Esophagus squamous epithelium (tissue), 5 donors: ENCODE results near the gene HECTD1. TPM values are rescaled to one million over a fixed set of nuclear protein-coding genes. Genes with fewer than 3 reads are reported as not detected.

Experiments
- DNase-seq: peaks from one replicate; lab custom pipeline; 2025; lab: John Stamatoyannopoulos, UW
- H3K27ac ChIP-seq, 4 donors: fragments of 200-600 bp; sonication (generic); one replicate each; pipeline ENCODE4 v1.5.1; 2016 to 2019; ENCODE audit warnings: mild to moderate bottlenecking in 1 of 4
- H3K27me3 ChIP-seq, 4 donors: fragments of 200-600 bp; sonication (generic); 1 replicate in 3 of 4; 2 replicates in 1 of 4; pipeline versions ENCODE4 v1.5.1 to v1.6.0; 2017 to 2021; ENCODE audit warnings: antibody characterized with exemption in 1 of 4
- H3K36me3 ChIP-seq, 3 donors: fragments of 200-600 bp; sonication (generic); one replicate each; pipeline ENCODE4 v1.5.1; 2016 to 2019
- H3K4me1 ChIP-seq, 3 donors: fragments of 200-600 bp; sonication (generic); one replicate each; pipeline ENCODE4 v1.5.1; 2017 to 2019
- H3K4me3 ChIP-seq, 4 donors: fragments of 200-600 bp; sonication (generic); 1 replicate in 3 of 4; 2 replicates in 1 of 4; pipeline ENCODE4 v1.5.1; 2016 to 2019; ENCODE audit warnings: mild to moderate bottlenecking in 2 of 4, moderate library complexity in 1 of 4
- H3K9me3 ChIP-seq, 3 donors: fragments of 200-600 bp; sonication (generic); one replicate each; pipeline ENCODE4 v1.5.1; 2016 to 2019
- CTCF ChIP-seq, 6 experiments: fragments of 450-650 bp in 4 of 6; fragments of 200-600 bp in 2 of 6; sonication (generic) in 2 of 6; IDR thresholded peaks; one replicate each; pipeline ENCODE4 v1.5.1; 2016 to 2019; ENCODE audit warnings: antibody characterized with exemption in 6 of 6, mild to moderate bottlenecking in 4 of 6, moderate library complexity in 4 of 6
- POLR2A ChIP-seq, 4 donors: fragments of 450-650 bp; IDR thresholded peaks; one replicate each; pipeline ENCODE4 v1.6.1; 2017; ENCODE audit warnings: antibody characterized with exemption in 4 of 4, mild to moderate bottlenecking in 4 of 4, moderate library complexity in 3 of 4
- WGBS, 2 donors: methylation state at CpG; one replicate each; pipeline ENCODE4 v1.1.5; 2018; 5-methylcytosine and 5-hydroxymethylcytosine counted together
- intact Hi-C: fragments of 100-400 bp; cut with DNase I; formaldehyde crosslinking; loops from one replicate; pipeline ENCODE4 v1.15.0; 2022
- total RNA-seq, 4 donors: library from RNA; depleted of rRNA; stranded (reverse); fragments of >200 nt; gene quantifications; one replicate each; pipeline ENCODE4 v1.1.0, GENCODE V29; 2016
- donor health status: DM: yes; HTN: yes; CAD: no.

HECTD1 gene
- total RNA-seq, 4 donors from 2014 or later, result 175 to 250 (median 194) TPM

- no peak overlapping the region for H3K4me3 ChIP-seq
- no peaks in the 10 kb centered on the region for H3K9me3 ChIP-seq
- H3K27me3 ChIP-seq, result no peaks in the 10 kb centered on the region
- whole genome bisulfite sequencing, 2 donors, result 92 to 95% methylated on average over 3 to 5 of the region's 5 CpGs
- H3K36me3 ChIP-seq, result peaks cover 12 to 100% (median 22%) of the 10 kb centered on the region in 3 donors
- no peak for TF ChIP-seq POLR2A (IDR thresholded peaks at IDR 0.05)
- TF ChIP-seq CTCF (IDR thresholded peaks at IDR 0.05), result no peak
- intact Hi-C loops, result no loop called here
- H3K4me1 ChIP-seq, result peaks cover 5 to 23% (median 5%) of the 10 kb centered on the region in 3 donors
- H3K27ac ChIP-seq, result no peak overlapping the region
- DNase-seq, result no peak
Measured at GRCh38 chr14:31167032-31167431, 40.6 kb downstream of the HECTD1 start.

- peaks cover 5 to 23% (median 5%) of the 10 kb centered on the region in 3 donors for H3K4me1 ChIP-seq
- H3K27me3 ChIP-seq, result no peaks in the 10 kb centered on the region
- peaks cover 11 to 100% (median 22%) of the 10 kb centered on the region in 3 donors for H3K36me3 ChIP-seq
- no peak overlapping the region for H3K4me3 ChIP-seq
- TF ChIP-seq POLR2A (IDR thresholded peaks at IDR 0.05) (no peak), CTCF (IDR thresholded peaks at IDR 0.05) (no peak)
- H3K9me3 ChIP-seq, result no peaks in the 10 kb centered on the region
- WGBS, 2 donors, result 75 to 88% methylated on average over 3 of the region's 3 CpGs
- intact Hi-C loops, result no loop called here
- DNase-seq, result no peak
- peak overlapping the region; percentile 8 to 74 (median 71) for H3K27ac ChIP-seq
Measured at GRCh38 chr14:31166271-31166561, 41.4 kb downstream of the HECTD1 start.

GRCh38 chr14:31164115-31164514 is 43.5 kb downstream of the HECTD1 start:
- intact Hi-C loops, result no loop called here
- Histone ChIP-seq H3K27me3 (no peaks in the 10 kb centered on the region), H3K4me1 (peaks cover 5 to 35% (median 5%) of the 10 kb centered on the region in 3 donors), H3K27ac (peak overlapping the region in 3 of 4 donors; percentile 32 to 74 (median 69)), H3K9me3 (no peaks in the 10 kb centered on the region), H3K36me3 (peaks cover 6 to 100% (median 10%) of the 10 kb centered on the region in 3 donors), H3K4me3 (no peak overlapping the region)
- DNase-seq, result no peak
- TF ChIP-seq CTCF (IDR thresholded peaks at IDR 0.05) (no peak), POLR2A (IDR thresholded peaks at IDR 0.05) (no peak)
- 85 to 91% methylated on average over 4 of the region's 4 CpGs for WGBS, 2 donors

- TF ChIP-seq POLR2A (IDR thresholded peaks at IDR 0.05) (no peak), CTCF (IDR thresholded peaks at IDR 0.05) (no peak)
- no peak overlapping the region for H3K4me3 ChIP-seq
- DNase-seq, result no peak
- intact Hi-C loops, result no loop called here
- no peaks in the 10 kb centered on the region for H3K27me3 ChIP-seq
- H3K4me1 ChIP-seq, result peaks cover 5 to 36% (median 5%) of the 10 kb centered on the region in 3 donors
- peaks cover 8 to 100% (median 10%) of the 10 kb centered on the region in 3 donors for H3K36me3 ChIP-seq
- H3K9me3 ChIP-seq, result no peaks in the 10 kb centered on the region
- peak overlapping the region in 2 of 4 donors; percentile 7 to 74 for H3K27ac ChIP-seq
- WGBS, 2 donors, result 88 to 92% methylated on average over 12 to 15 of the region's 16 CpGs
Measured at GRCh38 chr14:31162910-31163649, 44.5 kb downstream of the HECTD1 start.

- Histone ChIP-seq H3K36me3 (peaks cover 2 to 100% (median 8%) of the 10 kb centered on the region in 3 donors), H3K27me3 (no peaks in the 10 kb centered on the region), H3K9me3 (no peaks in the 10 kb centered on the region), H3K4me3 (no peak overlapping the region), H3K27ac (no peak overlapping the region), H3K4me1 (peaks cover 4 to 31% (median 5%) of the 10 kb centered on the region in 3 donors)
- TF ChIP-seq POLR2A (IDR thresholded peaks at IDR 0.05) (no peak), CTCF (IDR thresholded peaks at IDR 0.05) (no peak)
- DNase-seq, result no peak
- intact Hi-C loops, result no loop called here
- WGBS, 2 donors, result 89 to 91% methylated on average over 5 of the region's 5 CpGs
Measured at GRCh38 chr14:31161274-31161673, 46.3 kb downstream of the HECTD1 start.
